Right atrium auricular region (tissue), 2 donors: ENCODE data around the gene HOXD13. TPM values are rescaled to one million over a fixed set of nuclear protein-coding genes. Genes with fewer than 3 reads are reported as not detected.

Experiments
- DNase-seq: peaks from one replicate; pipeline ENCODE4 v3.0.0-alpha.2; 2019; ENCODE audit warnings: low spot score
- H3K27ac ChIP-seq, 2 donors: fragments of 200-600 bp; sonication (generic); 1 replicate in 1 of 2; 2 replicates in 1 of 2; pipeline ENCODE4 v1.5.1; 2016 to 2019
- H3K27me3 ChIP-seq, 2 donors: fragments of 200-600 bp; sonication (generic); one replicate each; pipeline versions ENCODE4 v1.5.1 to v1.6.0; 2017 to 2019
- H3K36me3 ChIP-seq: fragments of 200-600 bp; sonication (generic); one replicate; pipeline ENCODE4 v1.5.1; 2016
- H3K4me1 ChIP-seq, 2 donors: fragments of 200-600 bp; sonication (generic); one replicate each; pipeline versions ENCODE4 v1.5.1 to v1.6.0; 2017 to 2019
- H3K4me3 ChIP-seq, 2 donors: fragments of 200-600 bp; sonication (generic); 1 replicate in 1 of 2; 2 replicates in 1 of 2; pipeline ENCODE4 v1.5.1; 2017 to 2019; ENCODE audit warnings: mild to moderate bottlenecking in 1 of 2, moderate library complexity in 1 of 2
- H3K9me3 ChIP-seq, 2 donors: fragments of 200-600 bp; sonication (generic); one replicate each; pipeline ENCODE4 v1.5.1; 2019
- total RNA-seq, 2 donors: library from RNA; depleted of rRNA; stranded (reverse); fragments of >200 nt; gene quantifications; one replicate each; pipeline ENCODE4 v1.1.0, GENCODE V29; 2016
- TF ChIP-seq, protein P1 (sequence below), 2 donors: fragments of 200-600 bp; sonication (generic); IDR thresholded peaks; one replicate each; pipeline ENCODE4 v1.5.1; 2019; ENCODE audit warnings: antibody characterized with exemption in 2 of 2

The HOXD13 gene
- total RNA-seq, 2 donors from 2014 or later: not detected

DNA sequence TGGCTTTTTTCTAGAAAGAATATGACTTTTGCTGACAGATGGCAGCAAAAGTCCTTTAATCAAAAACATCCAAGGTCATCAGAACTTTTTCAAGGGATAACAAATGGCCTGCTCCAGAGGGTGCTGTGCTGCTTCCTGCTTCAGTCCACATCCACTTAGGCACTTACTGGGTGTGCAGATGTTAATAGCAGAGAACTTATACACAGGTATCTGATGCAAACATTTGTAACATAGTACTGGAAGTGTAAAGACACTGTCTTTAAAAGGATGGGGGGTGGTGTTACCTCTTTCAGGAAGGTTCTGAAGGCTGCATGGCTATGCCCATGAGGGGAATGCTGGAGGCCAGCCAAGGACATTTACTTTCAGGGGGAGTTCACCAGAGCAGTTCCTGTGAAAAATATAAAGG, 42.5 kb downstream of the HOXD13 start:
- Histone ChIP-seq H3K27me3 (peaks cover 45 to 68% of the 10 kb centered on the region in 2 donors), H3K4me1 (peaks cover 0 to 24% of the 10 kb centered on the region in 2 donors), H3K27ac (no peak overlapping the region)

DNA sequence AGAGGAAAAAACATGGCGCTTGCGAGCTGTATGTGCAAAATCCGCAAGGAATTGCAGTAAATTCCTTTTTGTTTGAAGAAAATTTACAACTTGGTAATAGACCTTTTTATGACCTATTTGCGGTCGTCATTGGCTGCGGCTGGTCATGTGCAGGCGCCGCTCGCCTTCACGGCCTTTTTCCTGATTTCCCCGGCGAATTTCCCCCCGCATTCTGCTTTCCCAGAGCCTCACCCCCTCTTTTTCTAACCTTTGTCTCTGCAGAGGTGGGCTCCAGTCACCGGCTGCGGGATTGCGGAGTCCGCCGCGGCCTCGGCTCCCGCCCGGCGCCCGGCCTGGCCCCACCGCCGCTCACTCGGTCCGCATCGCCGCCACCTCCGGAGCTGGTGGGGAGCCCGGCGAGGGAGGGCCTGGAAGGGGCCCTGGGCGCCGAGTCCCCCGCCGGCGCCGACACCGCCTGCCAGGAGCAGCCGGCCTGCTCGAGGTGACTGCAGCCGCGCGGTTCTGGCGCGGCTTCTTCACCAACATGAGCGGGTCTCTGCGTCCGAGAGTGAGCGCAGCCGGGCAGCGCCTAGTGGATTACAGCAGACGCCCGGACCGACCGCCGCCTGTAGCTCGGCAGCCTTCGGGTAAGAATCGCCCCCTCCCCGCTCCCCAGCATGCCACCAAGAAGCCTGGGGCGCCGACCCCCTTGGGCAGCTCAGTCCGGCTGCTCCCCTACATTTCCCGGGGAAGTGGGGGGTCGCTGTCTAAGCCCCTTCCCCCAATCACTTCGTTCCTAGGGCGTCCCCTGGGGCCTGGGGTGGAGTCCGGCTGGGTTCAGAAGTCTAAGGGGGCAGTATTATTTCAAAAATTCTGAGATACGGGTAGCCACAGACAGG, 44.1 kb downstream of the HOXD13 start:
- Histone ChIP-seq H3K4me1 (peaks cover 0 to 27% of the 10 kb centered on the region in 2 donors), H3K4me3 (peak overlapping the region; percentile 40 to 56), H3K27me3 (peaks cover 35 to 56% of the 10 kb centered on the region in 2 donors), H3K36me3 (no peaks in the 10 kb centered on the region), H3K27ac (peak overlapping the region; percentile 54 to 69), H3K9me3 (no peaks in the 10 kb centered on the region)
- no peak for DNase-seq
- TF ChIP-seq, protein P1, sequence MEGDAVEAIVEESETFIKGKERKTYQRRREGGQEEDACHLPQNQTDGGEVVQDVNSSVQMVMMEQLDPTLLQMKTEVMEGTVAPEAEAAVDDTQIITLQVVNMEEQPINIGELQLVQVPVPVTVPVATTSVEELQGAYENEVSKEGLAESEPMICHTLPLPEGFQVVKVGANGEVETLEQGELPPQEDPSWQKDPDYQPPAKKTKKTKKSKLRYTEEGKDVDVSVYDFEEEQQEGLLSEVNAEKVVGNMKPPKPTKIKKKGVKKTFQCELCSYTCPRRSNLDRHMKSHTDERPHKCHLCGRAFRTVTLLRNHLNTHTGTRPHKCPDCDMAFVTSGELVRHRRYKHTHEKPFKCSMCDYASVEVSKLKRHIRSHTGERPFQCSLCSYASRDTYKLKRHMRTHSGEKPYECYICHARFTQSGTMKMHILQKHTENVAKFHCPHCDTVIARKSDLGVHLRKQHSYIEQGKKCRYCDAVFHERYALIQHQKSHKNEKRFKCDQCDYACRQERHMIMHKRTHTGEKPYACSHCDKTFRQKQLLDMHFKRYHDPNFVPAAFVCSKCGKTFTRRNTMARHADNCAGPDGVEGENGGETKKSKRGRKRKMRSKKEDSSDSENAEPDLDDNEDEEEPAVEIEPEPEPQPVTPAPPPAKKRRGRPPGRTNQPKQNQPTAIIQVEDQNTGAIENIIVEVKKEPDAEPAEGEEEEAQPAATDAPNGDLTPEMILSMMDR (IDR thresholded peaks at IDR 0.05): no peak

More for the DNA sequence above, 42.5 kb downstream of the HOXD13 start:
- no peaks in the 10 kb centered on the region for H3K36me3 ChIP-seq
- no peak overlapping the region for H3K4me3 ChIP-seq
- no peak for DNase-seq
- H3K9me3 ChIP-seq: no peaks in the 10 kb centered on the region
- TF ChIP-seq, protein P1 (IDR thresholded peaks at IDR 0.05): no peak

DNA sequence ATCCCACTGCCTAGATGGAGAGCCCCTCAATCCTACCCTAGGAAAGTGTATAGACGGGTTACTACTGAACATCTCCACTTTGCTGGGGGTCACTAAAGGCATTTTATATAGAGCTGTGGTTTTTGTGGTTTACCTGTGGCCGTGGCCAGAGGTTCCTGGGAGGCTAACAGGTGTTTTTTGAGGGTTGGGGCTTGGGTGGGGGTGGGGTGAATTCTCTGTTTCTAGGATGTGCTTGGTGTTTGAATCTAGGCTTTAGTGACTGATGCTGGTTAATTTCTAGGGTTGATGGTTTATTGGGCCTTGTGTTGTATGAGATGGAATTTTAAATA, 44.7 kb downstream of the HOXD13 start:
- Histone ChIP-seq H3K27ac (peak overlapping the region; percentile 54 to 69), H3K9me3 (no peaks in the 10 kb centered on the region), H3K27me3 (peaks cover 29 to 50% of the 10 kb centered on the region in 2 donors), H3K4me1 (peaks cover 0 to 27% of the 10 kb centered on the region in 2 donors), H3K4me3 (peak overlapping the region; percentile 40 to 56), H3K36me3 (no peaks in the 10 kb centered on the region)
- DNase-seq: no peak
- TF ChIP-seq, protein P1 (IDR thresholded peaks at IDR 0.05): no peak

DNA sequence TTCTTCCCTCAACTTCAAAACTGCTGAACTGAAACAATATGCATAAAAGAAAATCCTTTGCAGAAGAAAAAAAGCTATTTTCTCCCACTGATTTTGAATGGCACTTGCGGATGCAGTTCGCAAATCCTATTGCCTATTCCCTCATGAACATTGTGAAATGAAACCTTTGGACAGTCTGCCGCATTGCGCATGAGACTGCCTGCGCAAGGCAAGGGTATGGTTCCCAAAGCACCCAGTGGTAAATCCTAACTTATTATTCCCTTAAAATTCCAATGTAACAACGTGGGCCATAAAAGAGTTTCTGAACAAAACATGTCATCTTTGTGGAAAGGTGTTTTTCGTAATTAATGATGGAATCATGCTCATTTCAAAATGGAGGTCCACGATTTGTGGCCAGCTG, 45.4 kb downstream of the HOXD13 start:
- TF ChIP-seq, protein P1 (IDR thresholded peaks at IDR 0.05): no peak
- H3K4me3 ChIP-seq: no peak overlapping the region
- no peaks in the 10 kb centered on the region for H3K36me3 ChIP-seq
- peaks cover 25 to 43% of the 10 kb centered on the region in 2 donors for H3K27me3 ChIP-seq
- H3K27ac ChIP-seq: no peak overlapping the region
- H3K4me1 ChIP-seq: peaks cover 0 to 27% of the 10 kb centered on the region in 2 donors
- no peak for DNase-seq
- no peaks in the 10 kb centered on the region for H3K9me3 ChIP-seq

DNA sequence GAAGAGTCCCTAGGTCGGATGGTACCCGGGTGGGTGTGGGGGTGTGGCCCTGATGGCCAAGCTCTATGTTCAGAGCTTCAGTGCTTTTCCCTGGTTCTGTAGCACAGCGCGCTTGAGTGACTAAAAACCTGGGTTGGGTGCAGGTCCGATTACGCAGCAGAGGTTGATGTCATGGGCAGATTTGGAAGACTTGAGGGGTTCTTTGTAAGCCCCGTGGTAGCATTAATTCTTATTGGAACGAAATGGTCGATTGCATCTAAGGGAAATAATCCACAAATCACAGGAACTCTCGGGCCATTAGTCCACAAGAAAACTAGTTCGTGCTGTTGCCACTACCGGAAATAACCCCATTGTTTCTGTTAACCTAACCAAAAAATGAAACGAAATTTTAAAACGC, 46.0 kb downstream of the HOXD13 start:
- TF ChIP-seq, protein P1 (IDR thresholded peaks at IDR 0.05): no peak
- H3K27me3 ChIP-seq: peaks cover 21 to 40% of the 10 kb centered on the region in 2 donors
- no peak overlapping the region for H3K27ac ChIP-seq
- DNase-seq: no peak
- H3K4me3 ChIP-seq: no peak overlapping the region
- no peaks in the 10 kb centered on the region for H3K36me3 ChIP-seq
- no peaks in the 10 kb centered on the region for H3K9me3 ChIP-seq
- peaks cover 0 to 27% of the 10 kb centered on the region in 2 donors for H3K4me1 ChIP-seq
